Thymus (tissue), 14 donors: ENCODE measurements around the gene GPATCH1. TPM values are rescaled to one million over a fixed set of nuclear protein-coding genes. Genes with fewer than 3 reads are reported as not detected.
"Not testable (repeated sequence)": the region's sequence is repeated elsewhere in the genome, so short reads cannot be mapped to it uniquely, and the experiment has no call there.

ENCODE experiments used
- DNase-seq, 9 donors: peaks; one replicate each; pipeline ENCODE4 v3.0.0-alpha.2; 2013; ENCODE audit warnings: low spot score in 9 of 9, low read depth in 6 of 9, missing footprints in 1 of 9
- H3K27ac ChIP-seq, 2 donors: one replicate each; pipeline ENCODE4 v1.5.1; 2013; ENCODE audit warnings: control low read depth in 1 of 2, low read depth in 1 of 2, low read length in 1 of 2, mild to moderate bottlenecking in 1 of 2, moderate library complexity in 1 of 2
- H3K27me3 ChIP-seq, 2 donors: one replicate each; pipeline ENCODE4 v1.5.1; 2013; ENCODE audit warnings: low read length in 1 of 2; ENCODE audit not compliant: control insufficient read depth in 2 of 2, insufficient read depth in 1 of 2
- H3K36me3 ChIP-seq, 2 donors: one replicate each; pipeline ENCODE4 v1.5.1; 2013; ENCODE audit warnings: low read length in 1 of 2, mild to moderate bottlenecking in 1 of 2, moderate library complexity in 1 of 2; ENCODE audit not compliant: control insufficient read depth in 2 of 2, insufficient read depth in 2 of 2
- H3K4me1 ChIP-seq, 2 donors: one replicate each; pipeline ENCODE4 v1.5.1; 2013; ENCODE audit warnings: low read length in 2 of 2; ENCODE audit not compliant: control insufficient read depth in 2 of 2, insufficient read depth in 2 of 2
- H3K4me3 ChIP-seq, 2 donors: one replicate each; pipeline ENCODE4 v1.5.1; 2013; ENCODE audit warnings: low read length in 2 of 2, control low read depth in 1 of 2, mild to moderate bottlenecking in 1 of 2
- H3K9me3 ChIP-seq, 2 donors: one replicate each; pipeline ENCODE4 v1.5.1; 2013; ENCODE audit warnings: low read length in 1 of 2, mild to moderate bottlenecking in 1 of 2; ENCODE audit not compliant: control insufficient read depth in 2 of 2, insufficient read depth in 1 of 2
- WGBS: extraction: QIAGEN DNeasy Blood & Tissue Kit; methylation state at CpG from one replicate; pipeline ENCODE4 v1.1.7; 2013; 5-methylcytosine and 5-hydroxymethylcytosine counted together
- long read RNA-seq, 10 donors: transcript quantifications; one replicate each; lab custom pipeline, GENCODE V29; 2026
- polyA plus RNA-seq: library from polyadenylated mRNA; stranded (reverse); fragments of 200-250 nt; gene quantifications from one replicate; pipeline ENCODE4 v1.2.3, GENCODE V29; 2013
- total RNA-seq: library from RNA; stranded (reverse); fragments of 120-200 nt; gene quantifications from one replicate; pipeline ENCODE4 v1.2.4, GENCODE V29; 2013
- donor health status: healthy.

The GPATCH1 gene
- total RNA-seq (8.2 TPM), polyA plus RNA-seq (8.7 TPM)
- long read RNA-seq, donor 1, partial matches to known transcripts = 0 of 1 reads
- long read RNA-seq, donor 1, other reads (novel, unspliced or antisense) = 0 of 1 reads
- long read RNA-seq, donor 2, partial matches to known transcripts = 6 of 8 reads
- long read RNA-seq, donor 2, other reads (novel, unspliced or antisense) = 0 of 8 reads
- long read RNA-seq, donor 3, partial matches to known transcripts = 0 of 1 reads
- long read RNA-seq, donor 3, other reads (novel, unspliced or antisense) = 0 of 1 reads
- long read RNA-seq, donor 4 = 0 reads
- long read RNA-seq, donor 5, partial matches to known transcripts = 0 of 2 reads
- long read RNA-seq, donor 5, other reads (novel, unspliced or antisense) = 0 of 2 reads
- long read RNA-seq, donor 6 = 0 reads
- long read RNA-seq, donor 7, partial matches to known transcripts = 0 of 1 reads
- long read RNA-seq, donor 7, other reads (novel, unspliced or antisense) = 0 of 1 reads
- long read RNA-seq, donor 8 = 0 reads
- long read RNA-seq, donor 9 = 0 reads
- long read RNA-seq, donor 10 = 0 reads

GRCh38 chr19:33080761-33081681, at the start of gene GPATCH1:
Gene GPATCH1 (plus strand): TSS chr19:33081181. CDS start chr19:33081194, 13 bp downstream.
- under 1% methylated on average over 62 of the region's 62 CpGs for WGBS
- Histone ChIP-seq H3K27me3 (no peaks in the 10 kb centered on the region), H3K4me3 (peak within 1 kb of the TSS; percentile 90 to 97), H3K4me1 (peaks cover 14 to 19% of the 10 kb centered on the region in 2 donors), H3K27ac (peak within 1 kb of the TSS; percentile 51 to 73), H3K9me3 (no peaks in the 10 kb centered on the region), H3K36me3 (peaks cover 0 to 2% of the 10 kb centered on the region in 2 donors)
- DNase-seq = peak; percentile 61 to 92 (median 82)

- no peaks in the 10 kb centered on the region for H3K4me1 ChIP-seq
- H3K36me3 ChIP-seq = no peaks in the 10 kb centered on the region
- peaks cover 0 to 3% of the 10 kb centered on the region in 2 donors for H3K9me3 ChIP-seq
- DNase-seq = no peak
- no peak overlapping the region for H3K27ac ChIP-seq
- H3K27me3 ChIP-seq = no peaks in the 10 kb centered on the region
- 78% methylated on average over 8 of the region's 8 CpGs for WGBS
- no peak overlapping the region for H3K4me3 ChIP-seq
These were observed 48.7 kb upstream of the GPATCH1 start for GRCh38 chr19:33032218-33032781.

DNA sequence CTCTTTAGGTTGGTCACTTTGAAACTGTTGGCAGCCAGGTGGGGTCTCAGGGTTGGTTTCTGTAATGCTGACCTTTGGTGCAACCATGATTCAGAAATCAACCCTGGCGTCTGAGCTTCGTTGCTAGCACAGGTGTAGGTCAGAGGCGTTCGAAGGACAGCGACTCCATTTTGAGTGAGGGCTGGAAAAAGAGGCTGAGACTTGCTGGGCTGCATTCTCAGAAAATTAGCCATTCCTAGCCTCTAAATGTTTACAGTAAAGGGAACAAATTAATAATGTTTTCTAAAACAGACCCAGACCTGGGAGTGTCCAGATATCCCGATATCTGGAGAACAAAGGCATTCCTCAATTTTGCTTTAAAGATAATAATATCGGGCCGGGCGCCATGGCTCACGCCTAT, 45.5 kb upstream of the GPATCH1 start:
- no peaks in the 10 kb centered on the region for H3K36me3 ChIP-seq

GRCh38 chr19:33036370-33037167, 44.4 kb upstream of the GPATCH1 start:
- H3K4me1 ChIP-seq, DNase-seq, H3K27ac ChIP-seq, H3K4me3 ChIP-seq, H3K27me3 ChIP-seq, H3K9me3 ChIP-seq, H3K36me3 ChIP-seq: not testable (repeated sequence)
- whole genome bisulfite sequencing = 95% methylated on average over 45 of the region's 45 CpGs

More for the DNA sequence above, 45.5 kb upstream of the GPATCH1 start:
- Histone ChIP-seq H3K4me1 (no peaks in the 10 kb centered on the region), H3K9me3 (no peaks in the 10 kb centered on the region), H3K27ac (no peak overlapping the region), H3K27me3 (no peaks in the 10 kb centered on the region), H3K4me3 (no peak overlapping the region)
- no peak for DNase-seq
- 99% methylated on average over 10 of the region's 10 CpGs for WGBS

DNA sequence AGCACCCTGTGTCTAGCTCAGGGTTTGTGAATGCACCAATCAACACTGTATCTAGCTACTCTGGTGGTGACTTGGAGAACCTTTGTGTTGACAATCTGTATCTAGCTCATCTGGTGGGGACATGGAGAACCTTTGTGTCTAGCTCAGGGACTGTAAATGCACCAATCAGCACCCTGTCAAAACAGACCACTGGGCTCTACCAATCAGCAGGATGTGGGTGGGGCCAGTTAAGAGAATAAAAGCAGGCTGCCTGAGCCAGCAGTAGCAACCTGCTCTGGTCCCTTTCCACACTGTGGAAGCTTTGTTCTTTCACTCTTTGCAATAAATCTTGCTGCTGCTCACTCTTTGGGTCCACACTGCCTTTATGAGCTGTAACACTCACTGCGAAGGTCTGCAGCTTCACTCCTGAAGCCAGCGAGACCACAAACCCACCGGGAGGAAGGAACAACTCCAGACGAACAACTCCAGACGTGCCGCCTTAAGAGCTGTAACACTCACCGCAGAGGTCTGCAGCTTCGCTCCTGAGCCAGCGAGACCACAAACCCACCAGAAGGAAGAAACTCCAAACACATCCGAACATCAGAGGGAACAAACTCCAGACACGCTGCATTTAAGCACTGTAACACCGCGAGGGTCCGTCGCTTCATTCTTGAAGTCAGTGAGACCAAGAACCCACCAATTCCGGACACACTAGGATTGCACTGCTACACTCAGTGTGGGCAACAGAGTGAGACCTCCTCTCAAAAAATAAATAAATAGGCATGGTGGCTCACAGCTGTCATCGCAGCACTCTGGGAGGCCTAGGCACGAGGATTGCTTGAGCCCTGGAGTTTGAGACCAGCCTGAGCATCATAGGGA, 43.6 kb upstream of the GPATCH1 start:
- H3K36me3 ChIP-seq, DNase-seq, H3K4me3 ChIP-seq, H3K4me1 ChIP-seq, H3K9me3 ChIP-seq, H3K27ac ChIP-seq, H3K27me3 ChIP-seq: not testable (repeated sequence)
- 12% methylated on average over 18 of the region's 18 CpGs for WGBS

- DNase-seq = no peak
- H3K27ac ChIP-seq = no peak overlapping the region
- no peaks in the 10 kb centered on the region for H3K9me3 ChIP-seq
- 90% methylated on average over 10 of the region's 10 CpGs for WGBS
- no peaks in the 10 kb centered on the region for H3K36me3 ChIP-seq
- H3K27me3 ChIP-seq = no peaks in the 10 kb centered on the region
- no peak overlapping the region for H3K4me3 ChIP-seq
- no peaks in the 10 kb centered on the region for H3K4me1 ChIP-seq
These were observed 41.8 kb upstream of the GPATCH1 start for GRCh38 chr19:33039108-33039599.

DNA sequence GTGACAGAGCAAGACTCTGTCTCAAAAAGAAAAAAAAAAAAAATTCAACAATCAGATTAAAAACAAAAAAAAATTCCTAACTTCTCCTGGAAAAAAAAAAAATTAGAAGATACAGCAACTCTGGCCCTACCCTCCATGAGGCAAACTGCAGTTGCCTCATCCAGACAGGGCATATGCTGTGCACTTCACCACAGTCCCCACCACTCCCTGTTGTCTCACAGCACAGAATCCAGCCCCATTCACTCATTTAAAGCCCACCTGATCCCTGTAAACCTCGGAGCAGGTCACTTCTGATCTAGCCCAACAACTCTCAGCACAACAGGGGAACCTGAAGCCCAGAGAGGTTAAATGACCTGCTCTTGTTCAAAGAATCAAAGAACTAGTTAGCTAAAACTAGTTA, 41.2 kb upstream of the GPATCH1 start:
- no peaks in the 10 kb centered on the region for H3K9me3 ChIP-seq
- no peak overlapping the region for H3K4me3 ChIP-seq
- DNase-seq = no peak
- H3K27me3 ChIP-seq = no peaks in the 10 kb centered on the region
- H3K36me3 ChIP-seq = no peaks in the 10 kb centered on the region
- WGBS = 94% methylated on average over 1 of the region's 1 CpG
- no peak overlapping the region for H3K27ac ChIP-seq
- no peaks in the 10 kb centered on the region for H3K4me1 ChIP-seq
